PFSK-1 (cell line): ENCODE data around the gene VSIG4.

ENCODE experiments used
- FOXP2 ChIP-seq: optimal IDR thresholded peaks from 2 replicates; pipeline ENCODE3; 2011; ENCODE audit warnings: borderline replicate concordance, control low read depth, inconsistent platforms; ENCODE audit not compliant: insufficient read depth; ENCODE audit errors: extremely low read length, extremely low read depth
- POLR2AphosphoS5 ChIP-seq: IDR thresholded peaks from 2 replicates; pipeline ENCODE4 v1.6.1; 2012; ENCODE audit warnings: low read depth, mild to moderate bottlenecking, control low read depth, low read length, moderate library complexity
- REST ChIP-seq, 2 experiments: IDR thresholded peaks; 2 replicates each; pipeline versions ENCODE4 v1.6.1 to v1.8.0; 2011 to 2012; ENCODE audit warnings: low read depth in 2 of 2, low read length in 2 of 2, control low read depth in 1 of 2, inconsistent platforms in 1 of 2, mild to moderate bottlenecking in 1 of 2, moderate library complexity in 1 of 2; ENCODE audit not compliant: insufficient read depth in 1 of 2
- SIN3A ChIP-seq: IDR thresholded peaks from 2 replicates; pipeline ENCODE4 v1.6.1; 2012; ENCODE audit warnings: mild to moderate bottlenecking, low read length, moderate library complexity, borderline replicate concordance; ENCODE audit not compliant: insufficient read depth
- TAF1 ChIP-seq: IDR thresholded peaks from 2 replicates; pipeline ENCODE4 v1.6.1; 2012; ENCODE audit warnings: low read length, control low read depth, borderline replicate concordance; ENCODE audit not compliant: insufficient read depth

Gene VSIG4

GRCh38 chrX:66064261-66064660, 24.4 kb upstream of the VSIG4 start:
- TF ChIP-seq FOXP2 (no peak), TAF1 (no peak), SIN3A (no peak), REST (IDR thresholded peaks at IDR 0.05; ENCODE audit: insufficient read depth in 1 of 2, low read depth in 2 of 2, low read length in 2 of 2) (no peak), POLR2AphosphoS5 (no peak)

GRCh38 chrX:66054978-66055377, 15.1 kb upstream of the VSIG4 start:
- TF ChIP-seq POLR2AphosphoS5 (no peak), TAF1 (no peak), SIN3A (no peak)

GRCh38 chrX:66053414-66053813, 13.5 kb upstream of the VSIG4 start:
- no peak for TF ChIP-seq SIN3A
- TF ChIP-seq REST (IDR thresholded peaks at IDR 0.05; ENCODE audit: insufficient read depth in 1 of 2, low read depth in 2 of 2, low read length in 2 of 2): no peak
- no peak for TF ChIP-seq TAF1
- TF ChIP-seq POLR2AphosphoS5: no peak
- TF ChIP-seq FOXP2: no peak

GRCh38 chrX:66051980-66052379, 12.1 kb upstream of the VSIG4 start:
- TF ChIP-seq FOXP2 (no peak), POLR2AphosphoS5 (no peak), TAF1 (no peak), SIN3A (no peak), REST (IDR thresholded peaks at IDR 0.05; ENCODE audit: insufficient read depth in 1 of 2, low read depth in 2 of 2, low read length in 2 of 2) (no peak)

- TF ChIP-seq SIN3A: no peak
- no peak for TF ChIP-seq FOXP2
- TF ChIP-seq REST (IDR thresholded peaks at IDR 0.05; ENCODE audit: insufficient read depth in 1 of 2, low read depth in 2 of 2, low read length in 2 of 2): no peak
- TF ChIP-seq POLR2AphosphoS5: no peak
Measured at GRCh38 chrX:66050140-66050569, 10.3 kb upstream of the VSIG4 start.
